Suprapubic skin (tissue), 3 donors: Measurements from ENCODE around the gene PRXL2B.

ENCODE experiments used
- POLR2A ChIP-seq, 2 donors: fragments of 450-650 bp; IDR thresholded peaks; one replicate each; pipeline ENCODE4 v1.6.1; 2017; ENCODE audit warnings: antibody characterized with exemption in 2 of 2, mild to moderate bottlenecking in 2 of 2, moderate library complexity in 2 of 2
- TF ChIP-seq, protein P1 (sequence below), 2 donors: fragments of 200-600 bp in 1 of 2; fragments of 450-650 bp in 1 of 2; sonication (generic) in 1 of 2; IDR thresholded peaks; one replicate each; pipeline ENCODE4 v1.5.1; 2016 to 2019; ENCODE audit warnings: antibody characterized with exemption in 2 of 2, mild to moderate bottlenecking in 1 of 2, moderate library complexity in 1 of 2

DNA sequence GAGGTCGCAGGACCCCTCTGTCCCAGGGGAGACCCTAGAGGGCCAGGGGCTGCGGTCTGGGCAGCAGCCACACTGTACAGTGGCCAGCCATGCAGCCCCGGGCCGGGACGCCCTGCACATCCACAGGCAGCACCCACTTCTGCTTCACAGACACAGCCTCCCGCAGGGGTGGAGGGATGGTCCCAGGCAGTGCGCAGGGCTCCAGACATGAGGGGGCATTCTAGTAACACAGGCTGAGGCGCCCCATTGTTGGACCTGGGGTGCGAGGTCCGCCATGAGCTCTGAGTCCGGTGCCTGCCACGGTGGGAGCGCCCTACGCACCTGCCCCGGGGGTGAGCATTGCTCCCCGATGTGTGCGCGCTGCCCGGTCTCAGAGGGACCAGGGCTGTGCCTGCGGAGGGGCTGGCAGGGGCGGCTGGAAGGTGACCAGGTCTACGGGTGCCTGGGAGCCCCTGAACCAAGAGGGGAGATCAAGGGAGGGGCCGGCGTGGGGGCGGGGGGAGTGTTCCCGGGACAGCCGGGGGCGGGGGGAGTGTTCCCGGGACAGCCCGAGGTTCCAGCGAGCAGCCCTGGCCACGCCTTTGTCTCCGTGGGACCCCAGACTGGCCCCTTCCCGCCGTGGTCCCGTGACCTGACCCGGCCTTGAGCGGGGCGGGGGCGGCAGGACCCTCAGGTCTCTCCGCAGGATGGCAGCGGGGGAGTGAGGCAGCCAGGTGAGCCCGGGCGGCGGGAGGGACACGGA, 41.8 kb downstream of the PRXL2B start:
- TF ChIP-seq POLR2A (IDR thresholded peaks at IDR 0.05) = no peak
- TF ChIP-seq, protein P1, sequence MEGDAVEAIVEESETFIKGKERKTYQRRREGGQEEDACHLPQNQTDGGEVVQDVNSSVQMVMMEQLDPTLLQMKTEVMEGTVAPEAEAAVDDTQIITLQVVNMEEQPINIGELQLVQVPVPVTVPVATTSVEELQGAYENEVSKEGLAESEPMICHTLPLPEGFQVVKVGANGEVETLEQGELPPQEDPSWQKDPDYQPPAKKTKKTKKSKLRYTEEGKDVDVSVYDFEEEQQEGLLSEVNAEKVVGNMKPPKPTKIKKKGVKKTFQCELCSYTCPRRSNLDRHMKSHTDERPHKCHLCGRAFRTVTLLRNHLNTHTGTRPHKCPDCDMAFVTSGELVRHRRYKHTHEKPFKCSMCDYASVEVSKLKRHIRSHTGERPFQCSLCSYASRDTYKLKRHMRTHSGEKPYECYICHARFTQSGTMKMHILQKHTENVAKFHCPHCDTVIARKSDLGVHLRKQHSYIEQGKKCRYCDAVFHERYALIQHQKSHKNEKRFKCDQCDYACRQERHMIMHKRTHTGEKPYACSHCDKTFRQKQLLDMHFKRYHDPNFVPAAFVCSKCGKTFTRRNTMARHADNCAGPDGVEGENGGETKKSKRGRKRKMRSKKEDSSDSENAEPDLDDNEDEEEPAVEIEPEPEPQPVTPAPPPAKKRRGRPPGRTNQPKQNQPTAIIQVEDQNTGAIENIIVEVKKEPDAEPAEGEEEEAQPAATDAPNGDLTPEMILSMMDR (IDR thresholded peaks at IDR 0.05) = no peak
